NCI-H128 (cell line): ENCODE measurements around the gene PCDHB11.
A peak's percentile ranks its signal among the peaks of the same experiment; 100 is the strongest.
"Not testable (repeated sequence)": the region's sequence is repeated elsewhere in the genome, so short reads cannot be mapped to it uniquely, and the experiment has no call there.

Experiments
- DNase-seq: peaks from one replicate; lab custom pipeline; 2025; ENCODE audit not compliant: unreplicated experiment; lab: John Stamatoyannopoulos, UW

The PCDHB11 gene

DNA sequence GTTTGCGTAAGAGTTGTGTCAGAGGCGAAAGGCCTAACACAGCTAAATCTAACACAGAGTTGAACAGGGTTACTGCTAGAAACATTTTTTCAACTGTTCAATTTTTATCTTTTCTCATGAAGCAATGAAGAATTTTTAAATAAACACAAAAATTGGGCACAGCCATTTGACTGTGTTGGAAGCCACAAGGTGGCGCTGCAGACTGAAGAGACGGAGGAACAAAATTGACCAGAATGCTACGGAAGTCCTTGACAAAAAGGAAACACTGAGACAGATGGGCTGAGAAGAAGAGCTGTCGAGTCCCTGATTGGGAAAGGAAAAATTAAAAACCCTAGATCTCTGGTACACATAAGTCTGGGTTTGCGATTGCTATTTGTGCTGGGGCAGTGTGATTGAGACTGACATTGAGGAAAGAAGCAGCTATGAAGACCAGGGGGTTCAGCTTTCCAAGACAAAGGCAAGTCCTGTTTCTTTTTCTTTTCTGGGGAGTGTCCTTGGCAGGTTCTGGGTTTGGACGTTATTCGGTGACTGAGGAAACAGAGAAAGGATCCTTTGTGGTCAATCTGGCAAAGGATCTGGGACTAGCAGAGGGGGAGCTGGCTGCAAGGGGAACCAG lies 12.4 kb upstream of the PCDHB11 start, which contains the start of gene PCDHB9:
Gene PCDHB9, plus strand, starts transcription at position 265 of the 616 bp plus-strand sequence. Its CDS starts 158 bp downstream, at position 423.
- no peak for DNase-seq

GRCh38 chr5:141188682-141189081 lies 10.7 kb upstream of the PCDHB11 start:
- not testable (repeated sequence) for DNase-seq

- not testable (repeated sequence) for DNase-seq
Measured at GRCh38 chr5:141189131-141189530, 10.3 kb upstream of the PCDHB11 start.

- no peak for DNase-seq
Measured at GRCh38 chr5:141192110-141192725, 7.2 kb upstream of the PCDHB11 start, which contains the start of gene PCDHB10. Gene PCDHB10, plus strand, starts transcription at chr5:141192353. Its CDS starts 200 bp downstream, at chr5:141192553.

GRCh38 chr5:141194332-141194731 lies 5.1 kb upstream of the PCDHB11 start:
- not testable (repeated sequence) for DNase-seq

DNA sequence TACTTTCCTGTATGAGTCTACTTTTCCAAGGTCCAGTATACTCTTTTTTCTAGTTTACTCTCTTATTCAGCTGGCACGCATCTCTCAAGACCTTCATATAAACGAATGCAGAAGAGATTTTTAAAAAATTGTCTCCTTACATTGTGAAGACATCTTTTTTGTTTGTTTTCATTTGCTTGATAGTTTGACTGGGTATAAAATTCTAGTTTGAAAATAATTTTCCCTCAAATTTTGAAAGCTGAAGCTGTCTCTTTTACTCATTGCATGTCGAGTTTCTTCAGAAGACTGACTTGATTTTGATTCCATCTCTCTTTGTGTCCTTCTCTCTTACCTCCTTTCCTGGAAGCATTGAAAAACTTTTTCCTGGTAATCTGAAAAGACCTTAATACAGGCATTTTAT lies 3.1 kb upstream of the PCDHB11 start:
- DNase-seq = no peak

GRCh38 chr5:141201126-141201525 lies 1.7 kb downstream of the PCDHB11 start:
- not testable (repeated sequence) for DNase-seq

GRCh38 chr5:141201646-141202045 lies 2.2 kb downstream of the PCDHB11 start:
- not testable (repeated sequence) for DNase-seq

- no peak for DNase-seq
Measured at GRCh38 chr5:141208478-141208877, 9.1 kb downstream of the PCDHB11 start, which contains the start of gene PCDHB12. Gene PCDHB12, plus strand, starts transcription at chr5:141208719. Its CDS starts 189 bp downstream, at chr5:141208908.

GRCh38 chr5:141210281-141210680 lies 10.9 kb downstream of the PCDHB11 start:
- DNase-seq = not testable (repeated sequence)

GRCh38 chr5:141210849-141211248 lies 11.4 kb downstream of the PCDHB11 start:
- DNase-seq = not testable (repeated sequence)

DNA sequence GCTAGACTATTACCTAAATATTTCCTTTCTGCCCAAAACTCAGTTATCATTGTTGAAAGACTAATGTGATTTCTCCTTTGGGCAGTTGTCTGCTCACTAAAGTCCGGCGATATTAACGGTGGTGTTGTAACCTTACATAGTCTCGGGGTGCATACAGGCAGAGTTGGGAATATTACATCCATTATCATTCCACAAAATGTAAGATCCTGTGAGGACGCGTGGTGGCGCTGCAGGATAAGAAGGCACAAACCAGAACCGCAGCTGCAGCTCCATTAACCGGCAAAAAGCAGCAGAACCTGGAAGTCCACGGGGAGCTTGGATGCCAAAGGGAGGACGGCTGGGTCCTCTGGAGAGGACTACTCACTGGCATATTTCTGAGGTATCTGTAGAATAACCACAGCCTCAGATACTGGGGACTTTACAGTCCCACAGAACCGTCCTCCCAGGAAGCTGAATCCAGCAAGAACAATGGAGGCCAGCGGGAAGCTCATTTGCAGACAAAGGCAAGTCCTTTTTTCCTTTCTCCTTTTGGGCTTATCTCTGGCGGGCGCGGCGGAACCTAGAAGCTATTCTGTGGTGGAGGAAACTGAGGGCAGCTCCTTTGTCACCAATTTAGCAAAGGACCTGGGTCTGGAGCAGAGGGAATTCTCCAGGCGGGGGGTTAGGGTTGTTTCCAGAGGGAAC lies 14.4 kb downstream of the PCDHB11 start, which contains the start of gene PCDHB13:
Gene PCDHB13, plus strand, starts transcription at position 264 of the 684 bp plus-strand sequence. Its CDS starts 205 bp downstream, at position 469.
- DNase-seq = not testable (repeated sequence)

DNA sequence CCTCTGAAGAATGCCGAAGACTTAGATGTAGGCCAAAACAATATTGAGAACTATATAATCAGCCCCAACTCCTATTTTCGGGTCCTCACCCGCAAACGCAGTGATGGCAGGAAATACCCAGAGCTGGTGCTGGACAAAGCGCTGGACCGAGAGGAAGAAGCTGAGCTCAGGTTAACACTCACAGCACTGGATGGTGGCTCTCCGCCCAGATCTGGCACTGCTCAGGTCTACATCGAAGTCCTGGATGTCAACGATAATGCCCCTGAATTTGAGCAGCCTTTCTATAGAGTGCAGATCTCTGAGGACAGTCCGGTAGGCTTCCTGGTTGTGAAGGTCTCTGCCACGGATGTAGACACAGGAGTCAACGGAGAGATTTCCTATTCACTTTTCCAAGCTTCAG lies 15.2 kb downstream of the PCDHB11 start:
- DNase-seq = not testable (repeated sequence)

- DNase-seq = not testable (repeated sequence)
Measured at GRCh38 chr5:141215504-141215903, 16.1 kb downstream of the PCDHB11 start.

DNA sequence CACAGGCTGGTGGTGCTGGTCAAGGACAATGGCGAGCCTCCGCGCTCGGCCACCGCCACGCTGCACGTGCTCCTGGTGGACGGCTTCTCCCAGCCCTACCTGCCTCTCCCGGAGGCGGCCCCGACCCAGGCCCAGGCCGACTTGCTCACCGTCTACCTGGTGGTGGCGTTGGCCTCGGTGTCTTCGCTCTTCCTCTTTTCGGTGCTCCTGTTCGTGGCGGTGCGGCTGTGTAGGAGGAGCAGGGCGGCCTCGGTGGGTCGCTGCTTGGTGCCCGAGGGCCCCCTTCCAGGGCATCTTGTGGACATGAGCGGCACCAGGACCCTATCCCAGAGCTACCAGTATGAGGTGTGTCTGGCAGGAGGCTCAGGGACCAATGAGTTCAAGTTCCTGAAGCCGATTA lies 16.6 kb downstream of the PCDHB11 start:
- DNase-seq = not testable (repeated sequence)

DNA sequence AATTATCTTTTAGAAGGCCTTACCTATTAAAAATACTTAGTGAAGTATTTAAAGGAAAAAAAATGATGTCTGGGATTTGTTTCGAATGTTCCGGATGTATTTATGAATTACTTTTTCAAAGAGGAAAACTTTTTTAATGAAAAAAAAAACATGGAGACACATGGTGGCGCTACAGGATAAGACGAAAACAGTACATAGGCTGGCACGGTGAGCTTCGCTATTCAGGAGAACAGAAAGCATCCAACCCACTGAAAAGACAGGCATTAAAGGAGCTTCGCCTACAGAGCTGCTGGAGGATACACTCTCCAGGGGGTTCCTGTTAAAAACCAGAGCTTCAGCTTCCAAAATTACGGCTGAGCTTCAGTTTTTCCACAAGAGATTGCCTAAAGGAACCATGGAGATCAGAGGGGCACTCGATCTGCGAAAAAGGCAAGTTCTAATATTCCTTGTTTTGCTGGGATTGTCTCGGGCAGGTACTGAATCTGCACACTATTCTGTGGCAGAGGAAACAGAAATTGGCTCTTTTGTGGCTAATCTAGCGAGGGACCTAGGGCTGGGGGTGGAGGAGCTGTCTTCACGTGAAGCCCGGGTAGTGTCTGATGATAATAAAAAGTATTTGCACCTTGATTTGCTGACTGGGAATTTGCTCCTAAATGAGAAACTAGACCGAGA lies 23.8 kb downstream of the PCDHB11 start, which contains the start of gene PCDHB14:
Gene PCDHB14, plus strand, starts transcription at position 232 of the 672 bp plus-strand sequence. Its CDS starts 163 bp downstream, at position 395.
- DNase-seq = peak; percentile 28

DNA sequence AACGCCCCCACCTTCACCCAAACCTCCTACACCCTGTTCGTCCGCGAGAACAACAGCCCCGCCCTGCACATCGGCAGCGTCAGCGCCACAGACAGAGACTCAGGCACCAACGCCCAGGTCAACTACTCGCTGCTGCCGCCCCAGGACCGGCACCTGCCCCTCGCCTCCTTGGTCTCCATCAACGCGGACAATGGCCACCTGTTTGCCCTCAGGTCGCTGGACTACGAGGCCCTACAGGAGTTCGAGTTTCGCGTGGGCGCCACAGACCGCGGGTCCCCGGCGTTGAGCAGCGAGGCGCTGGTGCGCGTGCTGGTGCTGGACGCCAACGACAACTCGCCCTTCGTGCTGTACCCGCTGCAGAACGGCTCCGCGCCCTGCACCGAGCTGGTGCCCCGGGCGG lies 25.4 kb downstream of the PCDHB11 start:
- DNase-seq = not testable (repeated sequence)

GRCh38 chr5:141225421-141225820 lies 26.0 kb downstream of the PCDHB11 start:
- DNase-seq = not testable (repeated sequence)

- no peak for DNase-seq
Measured at GRCh38 chr5:141234109-141234667, 34.8 kb downstream of the PCDHB11 start.

GRCh38 chr5:141235922-141236321 lies 36.5 kb downstream of the PCDHB11 start:
- not testable (repeated sequence) for DNase-seq
